GM23338 (cell line): ENCODE results near the gene ZNF148. TPM values are rescaled to one million over a fixed set of nuclear protein-coding genes. Genes with fewer than 3 reads are reported as not detected.

Experiments
- ATAC-seq: fragments of 200-7000 bp; cut with Tn5 transposase; 3 replicates; pipeline ENCODE4 v1.9.1; 2020
- DNase-seq: peaks from one replicate; pipeline ENCODE4 v3.0.0-alpha.2; 2015; ENCODE audit warnings: low spot score
- H2AFZ ChIP-seq: fragments of 200-600 bp; sonication (generic); 2 replicates; pipeline ENCODE4 v1.8.0; 2016; ENCODE audit warnings: antibody characterized with exemption, mild to moderate bottlenecking, moderate library complexity
- H3F3A ChIP-seq: fragments of 200-600 bp; sonication (generic); replicated peaks from 2 replicates; pipeline ENCODE4 v1.8.0; 2017; ENCODE audit warnings: antibody characterized with exemption, mixed run types, low read depth
- H3K27ac ChIP-seq: fragments of 200-600 bp; sonication (generic); 2 replicates; pipeline ENCODE4 v1.6.1; 2016; ENCODE audit warnings: low read depth
- H3K27me3 ChIP-seq: fragments of 200-600 bp; sonication (generic); 2 replicates; pipeline ENCODE4 v1.8.0; 2016; ENCODE audit warnings: mild to moderate bottlenecking, mixed run types, moderate library complexity; ENCODE audit not compliant: insufficient read depth
- H3K36me3 ChIP-seq: fragments of 200-600 bp; sonication (generic); 2 replicates; pipeline ENCODE4 v1.8.0; 2016; ENCODE audit warnings: mild to moderate bottlenecking; ENCODE audit not compliant: insufficient read depth
- H3K4me1 ChIP-seq: fragments of 200-600 bp; sonication (generic); 2 replicates; pipeline ENCODE4 v1.8.0; 2016; ENCODE audit warnings: mild to moderate bottlenecking, moderate library complexity; ENCODE audit not compliant: insufficient read depth
- H3K4me2 ChIP-seq: fragments of 200-600 bp; sonication (generic); 2 replicates; pipeline ENCODE4 v1.7.1; 2017; ENCODE audit warnings: mixed run types
- H3K4me3 ChIP-seq: fragments of 200-600 bp; sonication (generic); 2 replicates; pipeline ENCODE4 v1.6.1; 2016; ENCODE audit warnings: mixed run types
- H3K79me2 ChIP-seq: fragments of 200-600 bp; sonication (generic); replicated peaks from 2 replicates; pipeline ENCODE4 v1.8.0; 2017; ENCODE audit warnings: mild to moderate bottlenecking; ENCODE audit not compliant: insufficient read depth
- H3K9me2 ChIP-seq: fragments of 200-600 bp; sonication (generic); 2 replicates; pipeline ENCODE4 v1.8.0; 2017; ENCODE audit not compliant: insufficient read depth
- H4K20me1 ChIP-seq: fragments of 200-600 bp; sonication (generic); replicated peaks from 2 replicates; pipeline ENCODE4 v1.8.0; 2017; ENCODE audit warnings: mild to moderate bottlenecking; ENCODE audit not compliant: insufficient read depth
- H3K27ac Mint-ChIP-seq: 2 replicates; pipeline ENCODE4 v1.8.0; 2020; ENCODE audit warnings: inconsistent platforms, mild to moderate bottlenecking, moderate library complexity, mixed read lengths
- H3K27me3 Mint-ChIP-seq: 3 replicates; pipeline ENCODE4 v1.8.0; 2022; ENCODE audit warnings: low read depth, mild to moderate bottlenecking, moderate library complexity, mixed read lengths, inconsistent platforms; ENCODE audit not compliant: insufficient read depth, poor library complexity
- H3K36me3 Mint-ChIP-seq: 3 replicates; pipeline ENCODE4 v1.8.0; 2021; ENCODE audit warnings: low read depth, mild to moderate bottlenecking, inconsistent platforms, moderate library complexity, mixed read lengths
- H3K4me1 Mint-ChIP-seq: 3 replicates; pipeline ENCODE4 v1.8.0; 2020; ENCODE audit warnings: mild to moderate bottlenecking, inconsistent platforms, mixed read lengths
- H3K4me3 Mint-ChIP-seq: 3 replicates; pipeline ENCODE4 v1.8.0; 2021; ENCODE audit warnings: moderate library complexity, mild to moderate bottlenecking, inconsistent platforms, mixed read lengths
- H3K9me3 Mint-ChIP-seq: 3 replicates; pipeline ENCODE4 v1.8.0; 2020; ENCODE audit warnings: moderate library complexity, mild to moderate bottlenecking, inconsistent platforms, mixed read lengths
- CTCF ChIP-seq, 2 experiments: fragments of 200-600 bp in 1 of 2; sonication (generic) in 1 of 2; conservative IDR thresholded peaks; 2 replicates each; pipeline versions ENCODE4 v1.5.1 to v1.6.1; 2016 to 2017; ENCODE audit warnings: antibody characterized with exemption in 2 of 2, low read depth in 2 of 2, mild to moderate bottlenecking in 2 of 2, moderate library complexity in 1 of 2
- ETS1 ChIP-seq: IDR thresholded peaks from 2 replicates; pipeline ENCODE4 v1.6.1; 2016; ENCODE audit warnings: antibody characterized with exemption
- EZH2phosphoT487 ChIP-seq: fragments of 200-600 bp; sonication (generic); IDR thresholded peaks from one replicate; pipeline ENCODE4 v1.8.1; 2018; ENCODE audit warnings: antibody characterized with exemption; ENCODE audit not compliant: unreplicated experiment
- JUNB ChIP-seq: IDR thresholded peaks from one replicate; pipeline ENCODE4 v1.6.1; 2016; ENCODE audit warnings: antibody characterized with exemption; ENCODE audit not compliant: unreplicated experiment
- NANOG ChIP-seq: IDR thresholded peaks from 2 replicates; pipeline ENCODE4 v1.6.1; 2016; ENCODE audit warnings: antibody characterized with exemption, borderline replicate concordance
- STAT1 ChIP-seq: IDR thresholded peaks from one replicate; pipeline ENCODE4 v1.6.1; 2016; ENCODE audit warnings: antibody characterized with exemption; ENCODE audit not compliant: unreplicated experiment
- ZNF331 ChIP-seq: fragments of 250-450 bp; sonication (Bioruptor Pico); IDR thresholded peaks from 2 replicates; pipeline ENCODE4 v1.5.0; 2020; ENCODE audit warnings: low read depth, mild to moderate bottlenecking, moderate library complexity
- ZNF462 ChIP-seq: fragments of 250-450 bp; sonication (Bioruptor Pico); IDR thresholded peaks from 2 replicates; pipeline ENCODE4 v1.5.0; 2020; ENCODE audit warnings: mild to moderate bottlenecking, moderate library complexity
- polyA plus RNA-seq: library from polyadenylated mRNA; unstranded; fragments of >200 nt; fragmentation: Nextera tagmentation; extraction: Ambion mirVana; gene quantifications from 2 replicates; pipeline ENCODE4 v1.2.1, GENCODE V29; 2016
- total RNA-seq: library from RNA; depleted of rRNA; stranded (reverse); fragments of >200 nt; shearing (Covaris generic); gene quantifications from 2 replicates; pipeline ENCODE4 v1.2.3, GENCODE V29; 2014
- TF ChIP-seq, protein P1 (sequence below): IDR thresholded peaks from one replicate; pipeline ENCODE4 v1.6.1; 2018; ENCODE audit warnings: antibody characterized with exemption; ENCODE audit not compliant: unreplicated experiment

Gene ZNF148
- total and polyA plus RNA-seq, 2 experiments from 2014 or later, result 13.9 to 16.9 TPM

DNA sequence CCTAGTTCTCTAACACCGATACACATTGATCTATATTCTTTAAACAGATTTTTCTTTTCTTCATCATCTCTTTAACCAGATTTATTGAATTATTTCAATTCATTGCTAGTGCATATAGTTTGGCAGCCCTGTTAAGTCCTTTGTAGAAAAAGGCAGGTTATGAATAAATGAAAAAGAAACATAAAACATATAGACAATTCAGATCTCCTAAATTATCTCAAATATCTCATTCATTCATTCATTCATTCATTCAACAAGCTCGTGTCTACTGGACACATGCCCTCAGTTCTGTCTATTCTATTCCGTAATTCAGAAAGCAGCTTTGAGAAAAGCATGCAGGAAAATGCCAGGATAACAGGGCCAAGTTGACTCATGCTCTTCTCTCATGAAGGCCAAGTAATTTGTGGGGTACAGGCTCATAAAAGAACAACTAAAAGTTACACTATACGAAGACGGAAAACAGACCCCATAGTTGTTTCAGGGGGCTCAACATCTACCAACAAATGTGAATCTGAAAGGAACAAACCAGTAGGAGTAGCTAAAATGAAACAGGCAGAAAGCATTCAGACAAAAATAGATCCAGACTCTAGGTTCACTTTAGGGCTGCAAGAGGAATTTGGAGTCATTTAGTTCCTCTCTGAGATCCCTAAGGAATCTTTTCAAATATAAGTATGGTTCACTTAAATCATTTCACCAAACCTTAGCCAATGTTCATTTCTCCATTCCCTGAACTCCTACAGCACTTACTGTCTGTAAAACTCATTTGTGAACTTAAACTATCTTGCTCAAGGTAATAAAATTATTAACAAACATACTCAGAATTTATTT, 7.5 kb downstream of the ZNF148 start:
- DNase-seq, result no peak
- Histone ChIP-seq H3K79me2 (peaks cover 100% of the 10 kb centered on the region), H3K9me2 (no peaks in the 10 kb centered on the region), H2AFZ (no peak overlapping the region), H3K4me2 (no peak overlapping the region), H3K36me3 (no peaks in the 10 kb centered on the region), H3K27me3 (no peaks in the 10 kb centered on the region), H3K4me3 (no peak overlapping the region), H4K20me1 (peaks cover 16% of the 10 kb centered on the region), H3K27ac (no peak overlapping the region), H3F3A (no peaks in the 10 kb centered on the region), H3K4me1 (peaks cover 11% of the 10 kb centered on the region)
- Mint-ChIP-seq H3K4me1 (peaks cover 16% of the 10 kb centered on the region), H3K9me3 (no peaks in the 10 kb centered on the region), H3K27me3 (peaks cover 5% of the 10 kb centered on the region), H3K27ac (no peak overlapping the region), H3K36me3 (peaks cover 2% of the 10 kb centered on the region; the same call in 1 of the 3 replicates), H3K4me3 (no peak overlapping the region)
- no peak for ATAC-seq
- TF ChIP-seq JUNB (no peak), CTCF (conservative IDR thresholded peaks at IDR 0.05; ENCODE audit: low read depth in 2 of 2) (no peak), NANOG (no peak), ZNF462 (CRISPR knock-in tag) (no peak), EZH2phosphoT487 (no peak), ZNF331 (no peak), STAT1 (no peak), ETS1 (no peak)
- TF ChIP-seq, protein P1, sequence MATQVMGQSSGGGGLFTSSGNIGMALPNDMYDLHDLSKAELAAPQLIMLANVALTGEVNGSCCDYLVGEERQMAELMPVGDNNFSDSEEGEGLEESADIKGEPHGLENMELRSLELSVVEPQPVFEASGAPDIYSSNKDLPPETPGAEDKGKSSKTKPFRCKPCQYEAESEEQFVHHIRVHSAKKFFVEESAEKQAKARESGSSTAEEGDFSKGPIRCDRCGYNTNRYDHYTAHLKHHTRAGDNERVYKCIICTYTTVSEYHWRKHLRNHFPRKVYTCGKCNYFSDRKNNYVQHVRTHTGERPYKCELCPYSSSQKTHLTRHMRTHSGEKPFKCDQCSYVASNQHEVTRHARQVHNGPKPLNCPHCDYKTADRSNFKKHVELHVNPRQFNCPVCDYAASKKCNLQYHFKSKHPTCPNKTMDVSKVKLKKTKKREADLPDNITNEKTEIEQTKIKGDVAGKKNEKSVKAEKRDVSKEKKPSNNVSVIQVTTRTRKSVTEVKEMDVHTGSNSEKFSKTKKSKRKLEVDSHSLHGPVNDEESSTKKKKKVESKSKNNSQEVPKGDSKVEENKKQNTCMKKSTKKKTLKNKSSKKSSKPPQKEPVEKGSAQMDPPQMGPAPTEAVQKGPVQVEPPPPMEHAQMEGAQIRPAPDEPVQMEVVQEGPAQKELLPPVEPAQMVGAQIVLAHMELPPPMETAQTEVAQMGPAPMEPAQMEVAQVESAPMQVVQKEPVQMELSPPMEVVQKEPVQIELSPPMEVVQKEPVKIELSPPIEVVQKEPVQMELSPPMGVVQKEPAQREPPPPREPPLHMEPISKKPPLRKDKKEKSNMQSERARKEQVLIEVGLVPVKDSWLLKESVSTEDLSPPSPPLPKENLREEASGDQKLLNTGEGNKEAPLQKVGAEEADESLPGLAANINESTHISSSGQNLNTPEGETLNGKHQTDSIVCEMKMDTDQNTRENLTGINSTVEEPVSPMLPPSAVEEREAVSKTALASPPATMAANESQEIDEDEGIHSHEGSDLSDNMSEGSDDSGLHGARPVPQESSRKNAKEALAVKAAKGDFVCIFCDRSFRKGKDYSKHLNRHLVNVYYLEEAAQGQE, result no peak
